Liver (tissue), 9 donors: ENCODE data around the gene SIX1. TPM values are rescaled to one million over a fixed set of nuclear protein-coding genes. Genes with fewer than 3 reads are reported as not detected.

Experiments used
- DNase-seq: peaks from one replicate; pipeline ENCODE4 v3.0.0-alpha.2; 2017; ENCODE audit warnings: low spot score
- H3K27ac ChIP-seq, 2 donors: one replicate each; pipeline ENCODE4 v1.7.0; 2013; ENCODE audit warnings: inconsistent platforms in 2 of 2, low read length in 2 of 2, control low read depth in 1 of 2, low read depth in 1 of 2, mild to moderate bottlenecking in 1 of 2
- H3K27me3 ChIP-seq, 4 donors: one replicate each; pipeline versions ENCODE4 v1.6.1 to v1.7.0; 2013; ENCODE audit warnings: low read length in 3 of 4, inconsistent platforms in 1 of 4, mild to moderate bottlenecking in 1 of 4, moderate library complexity in 1 of 4; ENCODE audit not compliant: control insufficient read depth in 4 of 4, insufficient read depth in 4 of 4
- H3K36me3 ChIP-seq, 4 donors: one replicate each; pipeline versions ENCODE4 v1.6.1 to v1.7.0; 2013; ENCODE audit warnings: low read length in 3 of 4, mild to moderate bottlenecking in 3 of 4, low read depth in 1 of 4, moderate library complexity in 1 of 4; ENCODE audit not compliant: control insufficient read depth in 4 of 4, insufficient read depth in 3 of 4
- H3K4me1 ChIP-seq, 4 donors: one replicate each; pipeline versions ENCODE4 v1.6.1 to v1.7.0; 2013; ENCODE audit warnings: low read length in 3 of 4, mild to moderate bottlenecking in 3 of 4, moderate library complexity in 1 of 4; ENCODE audit not compliant: control insufficient read depth in 4 of 4, insufficient read depth in 4 of 4
- H3K4me3 ChIP-seq, 3 donors: one replicate each; pipeline versions ENCODE4 v1.6.1 to v1.7.0; 2013; ENCODE audit warnings: low read length in 3 of 3, control low read depth in 1 of 3, low read depth in 1 of 3, mild to moderate bottlenecking in 1 of 3
- H3K9ac ChIP-seq, 2 donors: one replicate each; pipeline ENCODE4 v1.7.0; 2013; ENCODE audit warnings: low read length in 2 of 2, mild to moderate bottlenecking in 2 of 2, moderate library complexity in 2 of 2, control low read depth in 1 of 2, low read depth in 1 of 2
- H3K9me3 ChIP-seq, 4 donors: one replicate each; pipeline versions ENCODE4 v1.6.1 to v1.7.0; 2013; ENCODE audit warnings: low read length in 3 of 4; ENCODE audit not compliant: control insufficient read depth in 4 of 4
- EGR1 ChIP-seq, 2 donors: IDR thresholded peaks; 2 replicates each; pipeline ENCODE4 v1.6.1; 2016 to 2018; ENCODE audit warnings: antibody characterized with exemption in 2 of 2, low read depth in 2 of 2
- FOXA1 ChIP-seq: IDR thresholded peaks from 2 replicates; pipeline ENCODE4 v1.6.1; 2016; ENCODE audit warnings: antibody characterized with exemption
- FOXA2 ChIP-seq: IDR thresholded peaks from 2 replicates; pipeline ENCODE4 v1.6.1; 2016; ENCODE audit warnings: antibody characterized with exemption
- GABPA ChIP-seq, 2 donors: IDR thresholded peaks in 1 of 2; conservative IDR thresholded peaks in 1 of 2; 2 replicates each; pipeline ENCODE4 v1.6.1; 2016; ENCODE audit warnings: antibody characterized with exemption in 2 of 2, mild to moderate bottlenecking in 1 of 2, moderate library complexity in 1 of 2
- HNF4A ChIP-seq, 2 donors: conservative IDR thresholded peaks; 2 replicates each; pipeline ENCODE4 v1.6.1; 2016; ENCODE audit warnings: antibody characterized with exemption in 2 of 2, mild to moderate bottlenecking in 2 of 2
- HNF4G ChIP-seq: IDR thresholded peaks from 2 replicates; pipeline ENCODE4 v1.6.1; 2016; ENCODE audit warnings: antibody characterized with exemption
- JUND ChIP-seq, 2 donors: IDR thresholded peaks; 2 replicates each; pipeline ENCODE4 v1.6.1; 2016; ENCODE audit warnings: antibody characterized with exemption in 2 of 2
- NR2F2 ChIP-seq: IDR thresholded peaks from 2 replicates; pipeline ENCODE4 v1.6.1; 2016; ENCODE audit warnings: antibody characterized with exemption
- RAD21 ChIP-seq, 2 donors: IDR thresholded peaks; 2 replicates each; pipeline ENCODE4 v1.6.1; 2016; ENCODE audit warnings: antibody characterized with exemption in 2 of 2, mild to moderate bottlenecking in 2 of 2
- RXRA ChIP-seq, 2 donors: IDR thresholded peaks; 2 replicates each; pipeline ENCODE4 v1.6.1; 2017 to 2018; ENCODE audit warnings: antibody characterized with exemption in 2 of 2, mild to moderate bottlenecking in 1 of 2
- SP1 ChIP-seq: IDR thresholded peaks from 2 replicates; pipeline ENCODE4 v1.6.1; 2018; ENCODE audit warnings: antibody characterized with exemption, mild to moderate bottlenecking
- TAF1 ChIP-seq: conservative IDR thresholded peaks from 2 replicates; pipeline ENCODE4 v1.6.1; 2016; ENCODE audit warnings: antibody characterized with exemption, mild to moderate bottlenecking
- YY1 ChIP-seq: IDR thresholded peaks from 2 replicates; pipeline ENCODE4 v1.6.1; 2016; ENCODE audit warnings: antibody characterized with exemption, mild to moderate bottlenecking
- ZBTB33 ChIP-seq: IDR thresholded peaks from 2 replicates; pipeline ENCODE4 v1.6.1; 2016; ENCODE audit warnings: antibody characterized with exemption
- WGBS: extraction: QIAGEN DNeasy Blood & Tissue Kit; methylation state at CpG from one replicate; pipeline ENCODE4 v1.1.7; 2013; 5-methylcytosine and 5-hydroxymethylcytosine counted together
- polyA plus RNA-seq, 2 donors: library from polyadenylated mRNA; stranded (reverse) in 1 of 2; unstranded in 1 of 2; fragments of 200-250 nt in 1 of 2; fragments of >200 nt in 1 of 2; fragmentation: Nextera tagmentation in 1 of 2; extraction: Ambion mirVana in 1 of 2; gene quantifications; one replicate each; pipeline versions ENCODE4 v1.2.1 to v1.2.3, GENCODE V29; 2013 to 2015
- total RNA-seq, 2 donors: library from RNA; depleted of rRNA; stranded (reverse); fragments of >200 nt; gene quantifications; one replicate each; pipeline ENCODE4 v1.2.3, GENCODE V29; 2014
- TF ChIP-seq, protein P1 (sequence below): IDR thresholded peaks from 2 replicates; pipeline ENCODE4 v1.6.1; 2016; ENCODE audit warnings: antibody characterized with exemption
- TF ChIP-seq, protein P2 (sequence below): fragments of 150-350 bp; IDR thresholded peaks from 2 replicates; pipeline ENCODE4 v1.5.1; 2017; ENCODE audit warnings: improper control_type of control experiment, low read depth, low read length; ENCODE audit not compliant: missing input control
- TF ChIP-seq, protein P3 (sequence below): IDR thresholded peaks from 2 replicates; pipeline ENCODE4 v1.6.1; 2016; ENCODE audit warnings: antibody characterized with exemption
- TF ChIP-seq, protein P4 (sequence below): IDR thresholded peaks from 2 replicates; pipeline ENCODE4 v1.6.1; 2016; ENCODE audit warnings: antibody characterized with exemption, mild to moderate bottlenecking
- donor health status: healthy.
- donor health status: healthy.
- donor health status: healthy.
- donor health status: healthy.
- donor health status: healthy.

Gene SIX1
- total and polyA plus RNA-seq, 4 donors, result not detected

DNA sequence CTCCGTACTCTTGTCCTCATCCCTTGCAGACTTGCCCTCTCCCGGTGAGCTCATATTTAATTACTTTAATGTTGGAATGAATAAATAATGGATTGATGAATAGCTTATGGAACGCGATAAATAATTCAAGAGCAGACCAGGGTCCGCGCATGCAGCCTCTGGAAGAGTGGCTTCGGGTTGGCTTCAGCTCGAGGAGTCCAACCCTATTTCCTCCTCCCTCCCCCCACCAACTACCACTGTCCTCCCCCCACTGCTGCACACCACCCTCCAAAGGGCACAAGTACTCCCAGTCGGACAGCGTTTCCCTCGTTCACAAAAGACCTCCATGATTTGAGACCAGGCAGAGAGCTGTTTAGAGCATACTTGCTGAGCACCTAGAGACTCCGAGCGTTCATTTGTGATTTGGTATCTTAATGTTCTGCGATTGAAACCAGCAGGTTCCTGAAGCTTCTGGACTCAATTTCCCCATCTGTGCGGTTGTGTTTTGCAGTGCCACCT is 647 bp upstream of the SIX1 start:
- no peak for TF ChIP-seq GABPA (IDR thresholded peaks at IDR 0.05 in 1 of 2, conservative IDR thresholded peaks at IDR 0.05 in 1 of 2)
- TF ChIP-seq RXRA (IDR thresholded peaks at IDR 0.05), result no peak
- TF ChIP-seq TAF1, result no peak
- TF ChIP-seq, protein P1, sequence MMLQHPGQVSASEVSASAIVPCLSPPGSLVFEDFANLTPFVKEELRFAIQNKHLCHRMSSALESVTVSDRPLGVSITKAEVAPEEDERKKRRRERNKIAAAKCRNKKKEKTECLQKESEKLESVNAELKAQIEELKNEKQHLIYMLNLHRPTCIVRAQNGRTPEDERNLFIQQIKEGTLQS, result no peak
- TF ChIP-seq RAD21 (IDR thresholded peaks at IDR 0.05), result no peak
- TF ChIP-seq ZBTB33, result no peak
- no peak for TF ChIP-seq YY1
- no peak for TF ChIP-seq NR2F2
- TF ChIP-seq, protein P2, sequence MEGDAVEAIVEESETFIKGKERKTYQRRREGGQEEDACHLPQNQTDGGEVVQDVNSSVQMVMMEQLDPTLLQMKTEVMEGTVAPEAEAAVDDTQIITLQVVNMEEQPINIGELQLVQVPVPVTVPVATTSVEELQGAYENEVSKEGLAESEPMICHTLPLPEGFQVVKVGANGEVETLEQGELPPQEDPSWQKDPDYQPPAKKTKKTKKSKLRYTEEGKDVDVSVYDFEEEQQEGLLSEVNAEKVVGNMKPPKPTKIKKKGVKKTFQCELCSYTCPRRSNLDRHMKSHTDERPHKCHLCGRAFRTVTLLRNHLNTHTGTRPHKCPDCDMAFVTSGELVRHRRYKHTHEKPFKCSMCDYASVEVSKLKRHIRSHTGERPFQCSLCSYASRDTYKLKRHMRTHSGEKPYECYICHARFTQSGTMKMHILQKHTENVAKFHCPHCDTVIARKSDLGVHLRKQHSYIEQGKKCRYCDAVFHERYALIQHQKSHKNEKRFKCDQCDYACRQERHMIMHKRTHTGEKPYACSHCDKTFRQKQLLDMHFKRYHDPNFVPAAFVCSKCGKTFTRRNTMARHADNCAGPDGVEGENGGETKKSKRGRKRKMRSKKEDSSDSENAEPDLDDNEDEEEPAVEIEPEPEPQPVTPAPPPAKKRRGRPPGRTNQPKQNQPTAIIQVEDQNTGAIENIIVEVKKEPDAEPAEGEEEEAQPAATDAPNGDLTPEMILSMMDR, result no peak
- TF ChIP-seq EGR1 (IDR thresholded peaks at IDR 0.05; ENCODE audit: low read depth in 2 of 2), result no peak
- TF ChIP-seq, protein P3, sequence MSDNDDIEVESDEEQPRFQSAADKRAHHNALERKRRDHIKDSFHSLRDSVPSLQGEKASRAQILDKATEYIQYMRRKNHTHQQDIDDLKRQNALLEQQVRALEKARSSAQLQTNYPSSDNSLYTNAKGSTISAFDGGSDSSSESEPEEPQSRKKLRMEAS, result no peak
- no peak for TF ChIP-seq JUND (IDR thresholded peaks at IDR 0.05)
- TF ChIP-seq SP1, result no peak
- TF ChIP-seq HNF4G, result no peak
- no peak for TF ChIP-seq FOXA2
- TF ChIP-seq FOXA1, result no peak
- TF ChIP-seq HNF4A (conservative IDR thresholded peaks at IDR 0.05), result no peak
- TF ChIP-seq, protein P4, sequence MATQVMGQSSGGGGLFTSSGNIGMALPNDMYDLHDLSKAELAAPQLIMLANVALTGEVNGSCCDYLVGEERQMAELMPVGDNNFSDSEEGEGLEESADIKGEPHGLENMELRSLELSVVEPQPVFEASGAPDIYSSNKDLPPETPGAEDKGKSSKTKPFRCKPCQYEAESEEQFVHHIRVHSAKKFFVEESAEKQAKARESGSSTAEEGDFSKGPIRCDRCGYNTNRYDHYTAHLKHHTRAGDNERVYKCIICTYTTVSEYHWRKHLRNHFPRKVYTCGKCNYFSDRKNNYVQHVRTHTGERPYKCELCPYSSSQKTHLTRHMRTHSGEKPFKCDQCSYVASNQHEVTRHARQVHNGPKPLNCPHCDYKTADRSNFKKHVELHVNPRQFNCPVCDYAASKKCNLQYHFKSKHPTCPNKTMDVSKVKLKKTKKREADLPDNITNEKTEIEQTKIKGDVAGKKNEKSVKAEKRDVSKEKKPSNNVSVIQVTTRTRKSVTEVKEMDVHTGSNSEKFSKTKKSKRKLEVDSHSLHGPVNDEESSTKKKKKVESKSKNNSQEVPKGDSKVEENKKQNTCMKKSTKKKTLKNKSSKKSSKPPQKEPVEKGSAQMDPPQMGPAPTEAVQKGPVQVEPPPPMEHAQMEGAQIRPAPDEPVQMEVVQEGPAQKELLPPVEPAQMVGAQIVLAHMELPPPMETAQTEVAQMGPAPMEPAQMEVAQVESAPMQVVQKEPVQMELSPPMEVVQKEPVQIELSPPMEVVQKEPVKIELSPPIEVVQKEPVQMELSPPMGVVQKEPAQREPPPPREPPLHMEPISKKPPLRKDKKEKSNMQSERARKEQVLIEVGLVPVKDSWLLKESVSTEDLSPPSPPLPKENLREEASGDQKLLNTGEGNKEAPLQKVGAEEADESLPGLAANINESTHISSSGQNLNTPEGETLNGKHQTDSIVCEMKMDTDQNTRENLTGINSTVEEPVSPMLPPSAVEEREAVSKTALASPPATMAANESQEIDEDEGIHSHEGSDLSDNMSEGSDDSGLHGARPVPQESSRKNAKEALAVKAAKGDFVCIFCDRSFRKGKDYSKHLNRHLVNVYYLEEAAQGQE, result no peak
- 5% methylated on average over 15 of the region's 15 CpGs for WGBS
- Histone ChIP-seq H3K27ac (no peak overlapping the region), H3K9ac (no peak overlapping the region), H3K4me3 (peak overlapping the region in 1 of 3 donors; percentile 36), H3K4me1 (peaks cover 23 to 52% (median 33%) of the 10 kb centered on the region in 4 donors), H3K9me3 (no peaks in the 10 kb centered on the region), H3K36me3 (no peaks in the 10 kb centered on the region), H3K27me3 (peaks cover 6 to 42% (median 30%) of the 10 kb centered on the region in 4 donors)
- DNase-seq, result no peak
